Ectodermal cell (in vitro differentiated cells): Measurements from ENCODE around the gene UMAD1.
"Not testable (repeated sequence)": the region's sequence is repeated elsewhere in the genome, so short reads cannot be mapped to it uniquely, and the experiment has no call there.

Experiments
- H3K27ac ChIP-seq: 2 replicates; pipeline ENCODE4 v1.7.0; 2013; ENCODE audit warnings: mild to moderate bottlenecking, low read depth, low read length; ENCODE audit not compliant: insufficient read depth, poor library complexity, severe bottlenecking
- H3K27me3 ChIP-seq: 2 replicates; pipeline ENCODE4 v1.7.0; 2013; ENCODE audit warnings: mild to moderate bottlenecking, low read length; ENCODE audit not compliant: insufficient read depth, control insufficient read depth, poor library complexity, severe bottlenecking
- H3K36me3 ChIP-seq: one replicate; pipeline ENCODE4 v1.7.0; 2013; ENCODE audit warnings: low read length; ENCODE audit not compliant: control insufficient read depth, insufficient read depth
- H3K4me1 ChIP-seq: one replicate; pipeline ENCODE4 v1.7.0; 2013; ENCODE audit warnings: low read length; ENCODE audit not compliant: control insufficient read depth, insufficient read depth
- H3K4me3 ChIP-seq: 2 replicates; pipeline ENCODE4 v1.7.0; 2013; ENCODE audit warnings: low read depth, low read length, control low read depth; ENCODE audit not compliant: insufficient read depth
- H3K9me3 ChIP-seq: 2 replicates; pipeline ENCODE4 v1.7.0; 2013; ENCODE audit warnings: mild to moderate bottlenecking, low read length, moderate library complexity; ENCODE audit not compliant: control insufficient read depth
- WGBS, 2 experiments: methylation state at CpG; one replicate each; pipeline ENCODE4 v1.1.7; 2013; ENCODE audit warnings: missing lambda C conversion rate in 2 of 2; 5-methylcytosine and 5-hydroxymethylcytosine counted together

Gene UMAD1

GRCh38 chr7:7651479-7651878 lies 10.9 kb downstream of the UMAD1 start:
- no peaks in the 10 kb centered on the region for H3K27me3 ChIP-seq
- H3K4me1 ChIP-seq = no peaks in the 10 kb centered on the region
- no peaks in the 10 kb centered on the region for H3K36me3 ChIP-seq
- 60 to 100% methylated on average over 2 to 3 of the region's 3 CpGs for WGBS, 2 experiments
- no peaks in the 10 kb centered on the region for H3K9me3 ChIP-seq
- no peak overlapping the region for H3K4me3 ChIP-seq
- H3K27ac ChIP-seq = no peak overlapping the region

- Histone ChIP-seq H3K4me3 (no peak overlapping the region), H3K4me1 (no peaks in the 10 kb centered on the region), H3K36me3 (no peaks in the 10 kb centered on the region), H3K27ac (no peak overlapping the region), H3K27me3 (no peaks in the 10 kb centered on the region), H3K9me3 (no peaks in the 10 kb centered on the region)
- no CpG with 5 or more reads among the region's 1 CpG for WGBS, 2 experiments
Observed at GRCh38 chr7:7652798-7653540, 12.4 kb downstream of the UMAD1 start.

DNA sequence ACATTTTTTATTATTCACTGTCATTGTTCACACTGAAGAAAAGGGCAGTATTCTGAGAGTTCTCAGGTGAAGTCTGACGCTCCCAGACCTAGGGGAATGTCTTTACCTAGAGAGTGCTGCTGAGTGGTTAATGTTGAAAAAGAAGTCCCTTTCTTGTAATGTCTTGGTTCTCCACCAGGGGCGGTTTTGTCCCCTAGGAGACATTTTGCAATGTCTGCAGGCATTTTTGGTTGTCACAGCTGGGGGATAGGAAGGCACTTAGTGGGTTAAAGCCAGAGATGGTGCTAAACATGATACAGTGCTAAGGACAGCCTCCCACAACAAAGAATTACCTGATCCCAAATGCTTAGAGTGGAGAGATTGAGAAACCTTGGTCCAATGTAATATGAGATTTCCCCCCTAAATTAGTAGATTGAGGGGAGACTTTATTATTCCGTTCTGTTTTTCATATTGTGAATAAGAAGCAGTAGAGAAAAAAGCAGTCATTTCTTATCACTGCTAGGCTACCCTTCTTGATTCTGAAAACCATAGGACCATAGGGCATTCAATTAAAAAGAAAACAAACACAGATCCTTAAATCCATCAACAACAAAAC lies 13.1 kb downstream of the UMAD1 start:
- no peaks in the 10 kb centered on the region for H3K36me3 ChIP-seq
- H3K4me1 ChIP-seq = no peaks in the 10 kb centered on the region
- no peak overlapping the region for H3K27ac ChIP-seq
- H3K9me3 ChIP-seq = no peaks in the 10 kb centered on the region
- no peak overlapping the region for H3K4me3 ChIP-seq
- H3K27me3 ChIP-seq = no peaks in the 10 kb centered on the region
- 40 to 52% methylated on average over 2 to 3 of the region's 3 CpGs for WGBS, 2 experiments

GRCh38 chr7:7654964-7655715 lies 14.6 kb downstream of the UMAD1 start:
- H3K36me3 ChIP-seq = no peaks in the 10 kb centered on the region
- no peaks in the 10 kb centered on the region for H3K9me3 ChIP-seq
- H3K27me3 ChIP-seq = no peaks in the 10 kb centered on the region
- no peak overlapping the region for H3K27ac ChIP-seq
- H3K4me3 ChIP-seq = no peak overlapping the region
- no peaks in the 10 kb centered on the region for H3K4me1 ChIP-seq
- 94 to 100% methylated on average over 2 of the region's 4 CpGs for WGBS, 2 experiments

DNA sequence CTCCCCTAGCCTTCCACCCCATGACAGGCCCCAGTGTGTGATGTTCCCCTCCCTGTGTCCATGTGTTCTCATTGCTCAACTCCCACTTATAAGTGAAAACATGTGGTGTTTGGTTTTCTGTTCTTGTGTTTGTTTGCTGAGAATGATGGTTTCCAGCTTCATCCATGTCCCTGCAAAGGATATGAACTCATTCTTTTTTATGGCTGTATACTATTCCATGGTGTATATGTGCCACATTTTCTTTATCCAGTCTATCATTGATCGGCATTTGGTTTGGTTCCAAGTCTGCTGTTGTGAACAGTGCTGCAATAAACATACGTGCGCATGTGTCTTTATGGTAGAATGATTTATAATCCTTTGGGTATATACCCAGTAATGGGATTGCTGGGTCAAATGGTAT lies 15.9 kb downstream of the UMAD1 start:
- not testable (repeated sequence) for H3K4me1 ChIP-seq, H3K36me3 ChIP-seq, H3K27ac ChIP-seq, H3K27me3 ChIP-seq, H3K9me3 ChIP-seq, H3K4me3 ChIP-seq
- WGBS, 2 experiments = 94 to 95% methylated on average over 2 to 3 of the region's 3 CpGs

GRCh38 chr7:7662527-7662926 lies 22.0 kb downstream of the UMAD1 start:
- Histone ChIP-seq H3K4me3 (no peak overlapping the region), H3K4me1 (no peaks in the 10 kb centered on the region), H3K27me3 (no peaks in the 10 kb centered on the region), H3K9me3 (no peaks in the 10 kb centered on the region), H3K27ac (no peak overlapping the region), H3K36me3 (no peaks in the 10 kb centered on the region)
- 70 to 71% methylated on average over 6 of the region's 6 CpGs for WGBS, 2 experiments

- Histone ChIP-seq H3K4me1 (no peaks in the 10 kb centered on the region), H3K9me3 (no peaks in the 10 kb centered on the region), H3K27ac (no peak overlapping the region), H3K36me3 (no peaks in the 10 kb centered on the region), H3K4me3 (no peak overlapping the region), H3K27me3 (no peaks in the 10 kb centered on the region)
- WGBS, 2 experiments = 88 to 94% methylated on average over 3 of the region's 3 CpGs
Observed at GRCh38 chr7:7664291-7664690, 23.7 kb downstream of the UMAD1 start.

DNA sequence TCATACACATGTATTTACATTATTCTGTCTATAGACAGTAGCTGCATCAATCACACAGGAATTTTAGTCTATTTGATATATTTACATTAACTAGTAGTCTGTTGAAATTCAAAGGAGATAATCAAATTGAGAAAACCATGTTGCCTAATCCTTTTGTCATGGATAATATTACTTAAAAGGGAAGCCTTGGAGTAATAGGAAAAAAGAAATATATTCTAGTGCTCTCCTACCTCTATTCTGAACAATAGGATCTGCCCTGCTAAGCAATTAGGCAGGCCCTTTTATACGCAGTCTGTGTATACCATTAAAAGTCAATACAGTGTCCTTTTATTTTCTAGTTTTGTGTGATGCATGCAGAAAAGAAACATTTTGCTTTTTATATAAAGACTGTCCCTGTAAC lies 24.5 kb downstream of the UMAD1 start:
- 82% methylated on average over 1 of the region's 1 CpG; no CpG with 5 or more reads in 1 of the 2 experiments for WGBS, 2 experiments
- no peaks in the 10 kb centered on the region for H3K36me3 ChIP-seq
- no peaks in the 10 kb centered on the region for H3K27me3 ChIP-seq
- H3K4me3 ChIP-seq = no peak overlapping the region
- no peak overlapping the region for H3K27ac ChIP-seq
- H3K4me1 ChIP-seq = no peaks in the 10 kb centered on the region
- H3K9me3 ChIP-seq = no peaks in the 10 kb centered on the region

DNA sequence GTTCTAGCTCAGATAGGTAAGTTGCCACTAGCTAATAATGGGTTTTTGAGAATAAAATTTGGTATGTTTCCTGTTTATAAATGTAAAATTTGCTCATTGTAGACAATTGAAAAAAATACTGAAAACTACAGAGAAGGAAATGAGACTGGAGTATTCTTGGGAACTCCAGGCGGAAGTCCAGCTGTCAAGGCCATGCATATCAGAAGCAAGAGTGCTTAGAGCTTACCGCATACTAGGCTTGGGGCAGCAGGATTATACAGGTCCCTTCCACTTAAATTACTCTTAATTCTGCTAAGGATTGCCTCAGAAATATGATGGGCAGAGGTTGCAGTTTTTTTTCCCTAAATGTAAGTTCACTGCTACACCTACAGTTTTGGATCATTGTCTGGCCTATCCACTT lies 26.6 kb downstream of the UMAD1 start:
- no peaks in the 10 kb centered on the region for H3K27me3 ChIP-seq
- no peak overlapping the region for H3K4me3 ChIP-seq
- no peaks in the 10 kb centered on the region for H3K9me3 ChIP-seq
- H3K27ac ChIP-seq = no peak overlapping the region
- H3K36me3 ChIP-seq = peaks cover 4% of the 10 kb centered on the region
- WGBS, 2 experiments = 95% methylated on average over 2 of the region's 2 CpGs
- H3K4me1 ChIP-seq = no peaks in the 10 kb centered on the region

GRCh38 chr7:7668706-7669105 lies 28.2 kb downstream of the UMAD1 start:
- WGBS, 2 experiments = 100% methylated on average over 1 of the region's 1 CpG; no CpG with 5 or more reads in 1 of the 2 experiments
- no peaks in the 10 kb centered on the region for H3K4me1 ChIP-seq
- H3K27ac ChIP-seq = no peak overlapping the region
- H3K27me3 ChIP-seq = no peaks in the 10 kb centered on the region
- no peak overlapping the region for H3K4me3 ChIP-seq
- peaks cover 4% of the 10 kb centered on the region for H3K36me3 ChIP-seq
- H3K9me3 ChIP-seq = no peaks in the 10 kb centered on the region
